Adrenal gland (tissue), 5 donors: ENCODE results near the gene C3orf20.

Experiments used
- POLR2A ChIP-seq, 2 donors: fragments of 450-650 bp; IDR thresholded peaks; one replicate each; pipeline ENCODE4 v1.6.1; 2017; ENCODE audit warnings: antibody characterized with exemption in 2 of 2, mild to moderate bottlenecking in 2 of 2, moderate library complexity in 1 of 2
- TF ChIP-seq, protein P1 (sequence below), 6 experiments: fragments of 450-650 bp in 4 of 6; fragments of 200-600 bp in 2 of 6; sonication (generic) in 1 of 6; IDR thresholded peaks; 1 replicate in 5 of 6; 2 replicates in 1 of 6; pipeline versions ENCODE4 v1.5.1 to v1.8.0; 2016 to 2021; ENCODE audit warnings: antibody characterized with exemption in 6 of 6, mild to moderate bottlenecking in 2 of 6, moderate library complexity in 1 of 6
- donor health status: DM: no; HTN: no; CAD: no.

GRCh38 chr3:14625443-14625842 is 49.5 kb upstream of the C3orf20 start:
- TF ChIP-seq POLR2A (IDR thresholded peaks at IDR 0.05) = no peak
- TF ChIP-seq, protein P1, sequence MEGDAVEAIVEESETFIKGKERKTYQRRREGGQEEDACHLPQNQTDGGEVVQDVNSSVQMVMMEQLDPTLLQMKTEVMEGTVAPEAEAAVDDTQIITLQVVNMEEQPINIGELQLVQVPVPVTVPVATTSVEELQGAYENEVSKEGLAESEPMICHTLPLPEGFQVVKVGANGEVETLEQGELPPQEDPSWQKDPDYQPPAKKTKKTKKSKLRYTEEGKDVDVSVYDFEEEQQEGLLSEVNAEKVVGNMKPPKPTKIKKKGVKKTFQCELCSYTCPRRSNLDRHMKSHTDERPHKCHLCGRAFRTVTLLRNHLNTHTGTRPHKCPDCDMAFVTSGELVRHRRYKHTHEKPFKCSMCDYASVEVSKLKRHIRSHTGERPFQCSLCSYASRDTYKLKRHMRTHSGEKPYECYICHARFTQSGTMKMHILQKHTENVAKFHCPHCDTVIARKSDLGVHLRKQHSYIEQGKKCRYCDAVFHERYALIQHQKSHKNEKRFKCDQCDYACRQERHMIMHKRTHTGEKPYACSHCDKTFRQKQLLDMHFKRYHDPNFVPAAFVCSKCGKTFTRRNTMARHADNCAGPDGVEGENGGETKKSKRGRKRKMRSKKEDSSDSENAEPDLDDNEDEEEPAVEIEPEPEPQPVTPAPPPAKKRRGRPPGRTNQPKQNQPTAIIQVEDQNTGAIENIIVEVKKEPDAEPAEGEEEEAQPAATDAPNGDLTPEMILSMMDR (IDR thresholded peaks at IDR 0.05) = no peak
